IPS DF 4.7 (cell line): ENCODE results near the gene AZGP1.
"Not testable (repeated sequence)": the region's sequence is repeated elsewhere in the genome, so short reads cannot be mapped to it uniquely, and the experiment has no call there.

Experiments
- DNase-seq: peaks from one replicate; pipeline ENCODE4 v3.0.0-alpha.2; 2013; ENCODE audit warnings: low spot score; ENCODE audit errors: extremely low read depth

AZGP1 gene

GRCh38 chr7:99997545-99998137 lies 21.8 kb upstream of the AZGP1 start:
- DNase-seq, result no peak

- no peak for DNase-seq
Measured at GRCh38 chr7:99996755-99997544, 21.1 kb upstream of the AZGP1 start.

GRCh38 chr7:99994819-99995218 lies 19.0 kb upstream of the AZGP1 start:
- DNase-seq, result no peak

- DNase-seq, result no peak
Measured at GRCh38 chr7:99992330-99993038, 16.7 kb upstream of the AZGP1 start.

GRCh38 chr7:99991543-99991942 lies 15.7 kb upstream of the AZGP1 start:
- not testable (repeated sequence) for DNase-seq

- no peak for DNase-seq
Measured at GRCh38 chr7:99990460-99990852, 14.6 kb upstream of the AZGP1 start.

- DNase-seq, result no peak
Measured at GRCh38 chr7:99987846-99988245, 12.0 kb upstream of the AZGP1 start.

- DNase-seq, result not testable (repeated sequence)
Measured at GRCh38 chr7:99987306-99987705, 11.5 kb upstream of the AZGP1 start.

GRCh38 chr7:99984593-99984992 lies 8.8 kb upstream of the AZGP1 start:
- no peak for DNase-seq

- DNase-seq, result not testable (repeated sequence)
Measured at GRCh38 chr7:99981066-99981465, 5.2 kb upstream of the AZGP1 start.

GRCh38 chr7:99980448-99980872 lies 4.6 kb upstream of the AZGP1 start:
- DNase-seq, result not testable (repeated sequence)

- not testable (repeated sequence) for DNase-seq
Measured at GRCh38 chr7:99979814-99980225, 4.0 kb upstream of the AZGP1 start.

- DNase-seq, result no peak
Measured at GRCh38 chr7:99976626-99977025, 795 bp upstream of the AZGP1 start.

- DNase-seq, result no peak
Measured at GRCh38 chr7:99974681-99975080, 1.1 kb downstream of the AZGP1 start.

- not testable (repeated sequence) for DNase-seq
Measured at GRCh38 chr7:99973817-99974216, 2.0 kb downstream of the AZGP1 start.

GRCh38 chr7:99971242-99971641 lies 4.6 kb downstream of the AZGP1 start:
- DNase-seq, result no peak

- DNase-seq, result not testable (repeated sequence)
Measured at GRCh38 chr7:99969813-99970212, 6.0 kb downstream of the AZGP1 start.

- DNase-seq, result no peak
Measured at GRCh38 chr7:99969298-99969697, 6.5 kb downstream of the AZGP1 start.

- no peak for DNase-seq
Measured at GRCh38 chr7:99958564-99959227, 17.1 kb downstream of the AZGP1 start.

- no peak for DNase-seq
Measured at GRCh38 chr7:99955247-99955646, 20.6 kb downstream of the AZGP1 start.

- not testable (repeated sequence) for DNase-seq
Measured at GRCh38 chr7:99954643-99955042, 21.2 kb downstream of the AZGP1 start.

GRCh38 chr7:99953649-99954048 lies 22.2 kb downstream of the AZGP1 start:
- DNase-seq, result no peak
